Endothelial cell (in vitro differentiated cells): ENCODE results near the gene KCNJ11. TPM values are rescaled to one million over a fixed set of nuclear protein-coding genes. Genes with fewer than 3 reads are reported as not detected.

ENCODE experiments used
- DNase-seq: peaks from one replicate; pipeline ENCODE4 v3.0.0; 2021; ENCODE audit warnings: low spot score
- H3K27ac Mint-ChIP-seq: one replicate; pipeline ENCODE4 v1.8.0; 2021; ENCODE audit warnings: mixed read lengths, inconsistent platforms; ENCODE audit not compliant: unreplicated experiment
- H3K27me3 Mint-ChIP-seq: one replicate; pipeline ENCODE4 v1.8.0; 2021; ENCODE audit warnings: mild to moderate bottlenecking, moderate library complexity, mixed read lengths, inconsistent platforms; ENCODE audit not compliant: unreplicated experiment
- H3K36me3 Mint-ChIP-seq: one replicate; pipeline ENCODE4 v1.8.0; 2021; ENCODE audit warnings: mild to moderate bottlenecking, low read depth, mixed read lengths, inconsistent platforms; ENCODE audit not compliant: unreplicated experiment
- H3K4me1 Mint-ChIP-seq: one replicate; pipeline ENCODE4 v1.8.0; 2021; ENCODE audit warnings: mild to moderate bottlenecking, mixed read lengths, inconsistent platforms; ENCODE audit not compliant: unreplicated experiment
- H3K4me3 Mint-ChIP-seq: one replicate; pipeline ENCODE4 v1.8.0; 2021; ENCODE audit warnings: mild to moderate bottlenecking, mixed read lengths, inconsistent platforms; ENCODE audit not compliant: unreplicated experiment
- H3K9me3 Mint-ChIP-seq: one replicate; pipeline ENCODE4 v1.8.0; 2021; ENCODE audit warnings: mixed read lengths, inconsistent platforms; ENCODE audit not compliant: unreplicated experiment
- CTCF ChIP-seq: fragments of 200-600 bp; sonication (generic); IDR thresholded peaks from one replicate; pipeline ENCODE4 v1.5.0; 2021; ENCODE audit warnings: antibody characterized with exemption; ENCODE audit not compliant: unreplicated experiment
- total RNA-seq: library from RNA; stranded (reverse); fragmentation: NEBNext Ultra II Directional; extraction: Animal tissue kit (Norgen Biotek cat#: 25700); gene quantifications from one replicate; pipeline ENCODE4 v1.2.1, GENCODE V29; 2021; ENCODE audit not compliant: unreplicated experiment

KCNJ11 gene
- total RNA-seq, 1 donor from 2014 or later, result 0.46 TPM

GRCh38 chr11:17379383-17380180, 8.9 kb downstream of the KCNJ11 start:
- no peak overlapping the region for H3K4me3 Mint-ChIP-seq
- H3K4me1 Mint-ChIP-seq, result no peaks in the 10 kb centered on the region
- no peak for TF ChIP-seq CTCF
- H3K9me3 Mint-ChIP-seq, result peaks cover 5% of the 10 kb centered on the region
- no peak overlapping the region for H3K27ac Mint-ChIP-seq
- peaks cover 9% of the 10 kb centered on the region for H3K27me3 Mint-ChIP-seq
- peaks cover 11% of the 10 kb centered on the region for H3K36me3 Mint-ChIP-seq
- no peak for DNase-seq

GRCh38 chr11:17378655-17379054, 9.8 kb downstream of the KCNJ11 start:
- Mint-ChIP-seq H3K4me1 (no peaks in the 10 kb centered on the region), H3K27me3 (peaks cover 9% of the 10 kb centered on the region), H3K9me3 (peaks cover 5% of the 10 kb centered on the region), H3K27ac (no peak overlapping the region), H3K4me3 (no peak overlapping the region), H3K36me3 (peaks cover 11% of the 10 kb centered on the region)
- no peak for DNase-seq
- no peak for TF ChIP-seq CTCF

- no peak for TF ChIP-seq CTCF
- H3K9me3 Mint-ChIP-seq, result peaks cover 17% of the 10 kb centered on the region
- H3K4me1 Mint-ChIP-seq, result no peaks in the 10 kb centered on the region
- peaks cover 5% of the 10 kb centered on the region for H3K27me3 Mint-ChIP-seq
- H3K36me3 Mint-ChIP-seq, result peaks cover 18% of the 10 kb centered on the region
- H3K27ac Mint-ChIP-seq, result no peak overlapping the region
- no peak for DNase-seq
- H3K4me3 Mint-ChIP-seq, result no peak overlapping the region
Measured at GRCh38 chr11:17376493-17376892, 12.0 kb downstream of the KCNJ11 start.

GRCh38 chr11:17375547-17375946, 12.9 kb downstream of the KCNJ11 start:
- Mint-ChIP-seq H3K27ac (no peak overlapping the region), H3K9me3 (peaks cover 22% of the 10 kb centered on the region), H3K4me3 (no peak overlapping the region), H3K4me1 (no peaks in the 10 kb centered on the region), H3K36me3 (peaks cover 23% of the 10 kb centered on the region), H3K27me3 (peaks cover 4% of the 10 kb centered on the region)
- DNase-seq, result no peak
- no peak for TF ChIP-seq CTCF

- DNase-seq, result no peak
- no peak overlapping the region for H3K27ac Mint-ChIP-seq
- peaks cover 22% of the 10 kb centered on the region for H3K9me3 Mint-ChIP-seq
- H3K27me3 Mint-ChIP-seq, result peaks cover 9% of the 10 kb centered on the region
- TF ChIP-seq CTCF, result no peak
- H3K4me3 Mint-ChIP-seq, result no peak overlapping the region
- H3K4me1 Mint-ChIP-seq, result no peaks in the 10 kb centered on the region
- peaks cover 26% of the 10 kb centered on the region for H3K36me3 Mint-ChIP-seq
Measured at GRCh38 chr11:17371614-17372013, 16.8 kb downstream of the KCNJ11 start.
